ENCODE measurements around the gene IFNGR1. TPM values are rescaled to one million over a fixed set of nuclear protein-coding genes. Genes with fewer than 3 reads are reported as not detected.
A peak's percentile ranks its signal among the peaks of the same experiment; 100 is the strongest.

IFNGR1 gene
- total and polyA plus RNA-seq, 10 of the 15 experiments (the other 5 are each of a cell fraction or from before 2014, with no cell fraction given): 89.0 to 296 (median 138) TPM

DNA sequence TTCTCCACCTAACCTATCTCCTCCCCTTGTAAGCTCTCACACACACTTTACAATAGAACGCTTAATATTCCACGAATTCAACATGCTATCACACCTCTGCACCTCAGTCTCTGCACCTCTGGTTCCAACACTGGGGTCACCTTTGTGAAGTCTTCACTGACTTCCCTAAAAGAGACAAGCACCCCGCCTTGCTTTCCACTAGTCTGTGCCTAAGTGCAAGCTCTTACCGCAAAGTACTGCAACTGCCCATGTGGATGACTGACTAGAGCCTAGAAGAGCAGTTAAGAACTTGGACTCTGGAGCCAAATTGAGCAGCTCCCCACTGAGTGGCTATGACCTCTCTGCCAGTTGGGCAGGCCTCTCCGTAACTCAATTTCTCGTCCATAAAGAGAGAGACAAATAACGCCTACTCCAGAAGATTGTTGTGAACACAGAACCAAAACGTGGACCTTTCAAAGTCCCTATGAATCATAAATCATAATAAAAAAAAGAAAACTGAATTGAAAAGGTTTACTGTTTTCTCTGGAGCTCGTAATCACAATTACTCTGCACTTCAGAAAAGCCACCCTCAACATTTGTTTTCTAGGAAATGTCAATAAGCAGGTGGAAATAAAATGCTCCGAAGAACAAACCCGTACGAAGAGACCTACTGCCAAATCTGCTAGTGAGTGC lies 1.2 kb downstream of the IFNGR1 start (continued):
- TF ChIP-seq RFX5 (IDR thresholded peaks at IDR 0.05; ENCODE audit: low read depth, low read length): no peak
- no peak for TF ChIP-seq MEF2B (IDR thresholded peaks at IDR 0.05; ENCODE audit: partially characterized antibody, poor library complexity, severe bottlenecking)
- TF ChIP-seq ZZZ3 (IDR thresholded peaks at IDR 0.05; ENCODE audit: control insufficient read depth, insufficient read length, low read depth): no peak
- no peak for TF ChIP-seq CUX1 (IDR thresholded peaks at IDR 0.05; ENCODE audit: insufficient replicate concordance, low read depth, low read length)
- TF ChIP-seq NR2F1 (conservative IDR thresholded peaks at IDR 0.05): no peak
- TF ChIP-seq NBN (IDR thresholded peaks at IDR 0.05): no peak
- TF ChIP-seq IRF4 (IDR thresholded peaks at IDR 0.05; ENCODE audit: low read depth, low read length): no peak
- no peak for TF ChIP-seq HSF1 (IDR thresholded peaks at IDR 0.05; ENCODE audit: low read depth, low read length)
- TF ChIP-seq, protein P1, sequence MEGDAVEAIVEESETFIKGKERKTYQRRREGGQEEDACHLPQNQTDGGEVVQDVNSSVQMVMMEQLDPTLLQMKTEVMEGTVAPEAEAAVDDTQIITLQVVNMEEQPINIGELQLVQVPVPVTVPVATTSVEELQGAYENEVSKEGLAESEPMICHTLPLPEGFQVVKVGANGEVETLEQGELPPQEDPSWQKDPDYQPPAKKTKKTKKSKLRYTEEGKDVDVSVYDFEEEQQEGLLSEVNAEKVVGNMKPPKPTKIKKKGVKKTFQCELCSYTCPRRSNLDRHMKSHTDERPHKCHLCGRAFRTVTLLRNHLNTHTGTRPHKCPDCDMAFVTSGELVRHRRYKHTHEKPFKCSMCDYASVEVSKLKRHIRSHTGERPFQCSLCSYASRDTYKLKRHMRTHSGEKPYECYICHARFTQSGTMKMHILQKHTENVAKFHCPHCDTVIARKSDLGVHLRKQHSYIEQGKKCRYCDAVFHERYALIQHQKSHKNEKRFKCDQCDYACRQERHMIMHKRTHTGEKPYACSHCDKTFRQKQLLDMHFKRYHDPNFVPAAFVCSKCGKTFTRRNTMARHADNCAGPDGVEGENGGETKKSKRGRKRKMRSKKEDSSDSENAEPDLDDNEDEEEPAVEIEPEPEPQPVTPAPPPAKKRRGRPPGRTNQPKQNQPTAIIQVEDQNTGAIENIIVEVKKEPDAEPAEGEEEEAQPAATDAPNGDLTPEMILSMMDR (IDR thresholded peaks at IDR 0.05 in 2 of 3, conservative IDR thresholded peaks at IDR 0.05 in 1 of 3; ENCODE audit: control insufficient read depth in 2 of 3, extremely low read depth in 1 of 3, insufficient read depth in 1 of 3, low read depth in 3 of 3, low read length in 3 of 3): no peak
- 0 out of 2 replicates have a peak, but pooled peaks have one; percentile 5 for TF ChIP-seq SMC3 (IDR thresholded peaks at IDR 0.05; ENCODE audit: borderline replicate concordance, low read length)
- TF ChIP-seq RCOR1 (conservative IDR thresholded peaks at IDR 0.05; ENCODE audit: low read depth, low read length): no peak
- TF ChIP-seq SRF (IDR thresholded peaks at IDR 0.05; ENCODE audit: low read depth in 2 of 2, low read length in 2 of 2): no peak
- no peak for TF ChIP-seq ZSCAN29 (IDR thresholded peaks at IDR 0.05)
- TF ChIP-seq, protein P2, sequence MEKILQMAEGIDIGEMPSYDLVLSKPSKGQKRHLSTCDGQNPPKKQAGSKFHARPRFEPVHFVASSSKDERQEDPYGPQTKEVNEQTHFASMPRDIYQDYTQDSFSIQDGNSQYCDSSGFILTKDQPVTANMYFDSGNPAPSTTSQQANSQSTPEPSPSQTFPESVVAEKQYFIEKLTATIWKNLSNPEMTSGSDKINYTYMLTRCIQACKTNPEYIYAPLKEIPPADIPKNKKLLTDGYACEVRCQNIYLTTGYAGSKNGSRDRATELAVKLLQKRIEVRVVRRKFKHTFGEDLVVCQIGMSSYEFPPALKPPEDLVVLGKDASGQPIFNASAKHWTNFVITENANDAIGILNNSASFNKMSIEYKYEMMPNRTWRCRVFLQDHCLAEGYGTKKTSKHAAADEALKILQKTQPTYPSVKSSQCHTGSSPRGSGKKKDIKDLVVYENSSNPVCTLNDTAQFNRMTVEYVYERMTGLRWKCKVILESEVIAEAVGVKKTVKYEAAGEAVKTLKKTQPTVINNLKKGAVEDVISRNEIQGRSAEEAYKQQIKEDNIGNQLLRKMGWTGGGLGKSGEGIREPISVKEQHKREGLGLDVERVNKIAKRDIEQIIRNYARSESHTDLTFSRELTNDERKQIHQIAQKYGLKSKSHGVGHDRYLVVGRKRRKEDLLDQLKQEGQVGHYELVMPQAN (conservative IDR thresholded peaks at IDR 0.05): no peak; the same call in 1 of the 2 replicates
- no peak for TF ChIP-seq STAT1 (conservative IDR thresholded peaks at IDR 0.05)
- TF ChIP-seq SREBF2 (IDR thresholded peaks at IDR 0.05; ENCODE audit: low read length): no peak
- TF ChIP-seq GABPA (IDR thresholded peaks at IDR 0.05; ENCODE audit: low read depth): no peak

Measured in GM12878 (cell line).